Caco-2 (cell line): Measurements from ENCODE around the gene ERGIC1. TPM values are rescaled to one million over a fixed set of nuclear protein-coding genes. Genes with fewer than 3 reads are reported as not detected.

ENCODE experiments used
- BruUV-seq: library from RNA; stranded (reverse); fragments of 400-500 nt; replicated peaks from 2 replicates; lab custom pipeline; 2021; lab: Mats Ljungman, UMichigan
- CTCF ChIA-PET: fragments of 300-600 bp; sonication (Branson Sonifier 250); formaldehyde crosslinking; loops from one replicate; lab custom pipeline; 2022; ENCODE audit warnings: antibody characterized with exemption; lab: Charles Lee
- POLR2A ChIA-PET: fragments of 300-600 bp; sonication (Branson Sonifier 250); formaldehyde crosslinking; loops from one replicate; lab custom pipeline; 2022; ENCODE audit warnings: antibody characterized with exemption; lab: Charles Lee
- DNase-seq, 2 experiments: peaks; one replicate each; pipeline versions ENCODE4 v3.0.0 to v3.0.0-alpha.2; 2020 to 2022
- H3K27me3 ChIP-seq: replicated peaks from 2 replicates; pipeline ENCODE4 v1.6.0; 2011; ENCODE audit warnings: low read length; ENCODE audit not compliant: control insufficient read depth, insufficient read depth
- H3K36me3 ChIP-seq: 2 replicates; pipeline ENCODE4 v1.5.1; 2011; ENCODE audit warnings: low read length; ENCODE audit not compliant: control insufficient read depth, insufficient read depth
- H3K4me1 ChIP-seq: fragments of 250-450 bp; sonication (Bioruptor Pico); 2 replicates; pipeline ENCODE4 v1.5.1; 2020; ENCODE audit warnings: mild to moderate bottlenecking
- H3K4me3 ChIP-seq: 2 replicates; pipeline ENCODE4 v1.5.1; 2011; ENCODE audit warnings: low read depth, mild to moderate bottlenecking, control low read depth, low read length
- H3K9me3 ChIP-seq: fragments of 250-450 bp; sonication (Bioruptor Pico); 2 replicates; pipeline ENCODE4 v1.5.1; 2020; ENCODE audit warnings: mild to moderate bottlenecking, moderate library complexity
- H3K27ac Mint-ChIP-seq: one replicate; pipeline ENCODE4 v1.8.0; 2022; ENCODE audit warnings: mixed read lengths; ENCODE audit not compliant: unreplicated experiment
- H3K27me3 Mint-ChIP-seq: one replicate; pipeline ENCODE4 v1.8.0; 2022; ENCODE audit warnings: mixed read lengths; ENCODE audit not compliant: insufficient read depth, unreplicated experiment
- H3K36me3 Mint-ChIP-seq: one replicate; pipeline ENCODE4 v1.8.0; 2022; ENCODE audit warnings: mild to moderate bottlenecking, mixed read lengths; ENCODE audit not compliant: insufficient read depth, unreplicated experiment
- H3K4me1 Mint-ChIP-seq: one replicate; pipeline ENCODE4 v1.8.0; 2022; ENCODE audit warnings: low read depth, mixed read lengths; ENCODE audit not compliant: unreplicated experiment
- H3K4me3 Mint-ChIP-seq: one replicate; pipeline ENCODE4 v1.8.0; 2022; ENCODE audit warnings: mild to moderate bottlenecking, moderate library complexity, mixed read lengths; ENCODE audit not compliant: unreplicated experiment
- H3K9me3 Mint-ChIP-seq: one replicate; pipeline ENCODE4 v1.8.0; 2022; ENCODE audit warnings: mixed read lengths; ENCODE audit not compliant: unreplicated experiment
- intact Hi-C: fragments of 100-400 bp; cut with micrococcal nuclease; formaldehyde crosslinking; loops from one replicate; pipeline ENCODE4 v1.10.0; 2022; ENCODE audit not compliant: unreplicated experiment
- total RNA-seq: library from RNA; stranded (reverse); gene quantifications from 2 replicates; pipeline ENCODE4 v1.2.3, GENCODE V29; 2022
- TF ChIP-seq, protein P1 (sequence below), 2 experiments: fragments of 200-600 bp in 1 of 2; IDR thresholded peaks; 1 replicate in 1 of 2; 2 replicates in 1 of 2; pipeline versions ENCODE4 v1.5.1 to v1.8.0; 2011 to 2022; ENCODE audit warnings: antibody characterized with exemption in 1 of 2, control low read depth in 1 of 2, inconsistent platforms in 1 of 2, low read depth in 1 of 2, low read length in 1 of 2, mild to moderate bottlenecking in 1 of 2, moderate library complexity in 1 of 2; ENCODE audit not compliant: insufficient read depth in 1 of 2, severe bottlenecking in 1 of 2, unreplicated experiment in 1 of 2

The ERGIC1 gene
- total RNA-seq, 1 experiment from 2014 or later = 161 TPM

DNA sequence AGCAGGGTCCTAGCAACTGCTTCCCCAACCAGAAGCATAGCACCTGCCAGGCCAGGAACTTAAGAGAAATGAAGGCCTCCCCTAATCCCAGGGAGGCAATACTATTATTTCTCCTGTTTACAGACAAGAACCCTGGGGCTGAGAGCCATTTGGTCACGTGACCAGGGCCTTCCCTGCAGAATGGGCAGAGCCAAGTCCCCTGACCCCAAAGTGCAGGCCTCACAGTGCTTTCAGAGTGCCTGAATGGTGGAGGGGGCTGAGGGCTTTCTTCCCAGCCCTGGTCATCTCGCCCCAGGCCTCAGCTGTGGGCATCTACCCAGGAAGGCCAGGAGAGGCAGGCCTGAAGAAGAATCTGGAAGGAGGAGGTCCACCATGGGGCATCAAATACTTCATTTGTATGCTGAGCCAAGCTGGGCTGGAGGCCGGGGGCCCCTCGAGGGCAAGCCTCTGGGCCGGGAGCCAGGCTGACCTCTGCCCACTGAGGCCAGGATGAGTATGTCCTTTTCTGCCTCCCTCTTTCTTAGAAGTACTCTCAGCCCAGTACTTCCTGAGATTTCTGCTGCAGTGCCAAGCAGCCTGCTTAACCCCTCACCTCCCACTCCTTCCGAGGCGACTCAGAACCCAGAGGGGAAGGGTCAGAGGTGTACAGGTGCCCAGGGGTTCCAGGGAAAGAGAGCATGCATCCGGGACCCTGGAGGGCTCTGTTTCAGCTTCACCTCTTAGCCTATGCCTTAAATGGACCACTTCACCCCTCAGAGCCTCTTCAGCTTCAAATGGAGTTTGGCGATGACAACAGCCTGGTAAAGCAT is 44.2 kb upstream of the ERGIC1 start:
- no peak for DNase-seq
- no peaks in the 10 kb centered on the region for H3K27me3 ChIP-seq
- H3K4me1 ChIP-seq = peaks cover 20% of the 10 kb centered on the region
- Mint-ChIP-seq H3K4me3 (no peak overlapping the region), H3K27me3 (no peaks in the 10 kb centered on the region), H3K36me3 (no peaks in the 10 kb centered on the region), H3K9me3 (no peaks in the 10 kb centered on the region), H3K27ac (no peak overlapping the region), H3K4me1 (no peaks in the 10 kb centered on the region)
- no peaks in the 10 kb centered on the region; the same call in 1 of the 2 replicates for H3K9me3 ChIP-seq
- no peaks in the 10 kb centered on the region for H3K36me3 ChIP-seq
- BruUV-seq = no TSS peak
- no peak overlapping the region for H3K4me3 ChIP-seq
- TF ChIP-seq, protein P1, sequence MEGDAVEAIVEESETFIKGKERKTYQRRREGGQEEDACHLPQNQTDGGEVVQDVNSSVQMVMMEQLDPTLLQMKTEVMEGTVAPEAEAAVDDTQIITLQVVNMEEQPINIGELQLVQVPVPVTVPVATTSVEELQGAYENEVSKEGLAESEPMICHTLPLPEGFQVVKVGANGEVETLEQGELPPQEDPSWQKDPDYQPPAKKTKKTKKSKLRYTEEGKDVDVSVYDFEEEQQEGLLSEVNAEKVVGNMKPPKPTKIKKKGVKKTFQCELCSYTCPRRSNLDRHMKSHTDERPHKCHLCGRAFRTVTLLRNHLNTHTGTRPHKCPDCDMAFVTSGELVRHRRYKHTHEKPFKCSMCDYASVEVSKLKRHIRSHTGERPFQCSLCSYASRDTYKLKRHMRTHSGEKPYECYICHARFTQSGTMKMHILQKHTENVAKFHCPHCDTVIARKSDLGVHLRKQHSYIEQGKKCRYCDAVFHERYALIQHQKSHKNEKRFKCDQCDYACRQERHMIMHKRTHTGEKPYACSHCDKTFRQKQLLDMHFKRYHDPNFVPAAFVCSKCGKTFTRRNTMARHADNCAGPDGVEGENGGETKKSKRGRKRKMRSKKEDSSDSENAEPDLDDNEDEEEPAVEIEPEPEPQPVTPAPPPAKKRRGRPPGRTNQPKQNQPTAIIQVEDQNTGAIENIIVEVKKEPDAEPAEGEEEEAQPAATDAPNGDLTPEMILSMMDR (IDR thresholded peaks at IDR 0.05; ENCODE audit: insufficient read depth in 1 of 2, low read depth in 1 of 2, low read length in 1 of 2, severe bottlenecking in 1 of 2, unreplicated experiment in 1 of 2) = no peak
- POLR2A ChIA-PET = interaction anchor here (0.6 kb wide), 2 partner anchors 18 to 44 kb away, joined by 3 read pairs; no protein-coding TSS in a partner anchor
- CTCF ChIA-PET = no interaction called here
- intact Hi-C loops = no loop called here

DNA sequence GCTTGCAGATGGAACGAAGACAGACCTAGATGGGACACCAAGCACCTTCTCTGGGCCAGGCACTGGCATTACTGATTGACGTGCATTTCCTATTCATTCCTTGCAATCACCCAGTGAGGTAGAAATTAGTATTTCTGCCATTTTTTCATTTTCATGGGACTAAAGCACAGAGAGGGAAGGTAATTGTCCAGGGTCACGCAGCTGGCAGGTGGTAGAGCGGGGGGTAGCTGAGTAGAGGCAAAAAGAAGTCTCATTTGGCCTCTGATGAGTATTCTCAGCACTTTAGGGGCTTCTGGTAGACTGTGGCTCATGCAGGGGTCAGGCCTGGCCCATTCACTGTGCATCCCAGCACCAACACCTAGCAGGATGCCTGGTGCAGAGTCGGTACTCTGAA is 43.6 kb upstream of the ERGIC1 start:
- H3K9me3 ChIP-seq = no peaks in the 10 kb centered on the region; the same call in 1 of the 2 replicates
- no peaks in the 10 kb centered on the region for H3K36me3 ChIP-seq
- TF ChIP-seq, protein P1 (IDR thresholded peaks at IDR 0.05; ENCODE audit: insufficient read depth in 1 of 2, low read depth in 1 of 2, low read length in 1 of 2, severe bottlenecking in 1 of 2, unreplicated experiment in 1 of 2) = no peak
- CTCF ChIA-PET = no interaction called here
- Mint-ChIP-seq H3K9me3 (no peaks in the 10 kb centered on the region), H3K27me3 (no peaks in the 10 kb centered on the region), H3K36me3 (no peaks in the 10 kb centered on the region), H3K4me3 (no peak overlapping the region), H3K27ac (no peak overlapping the region), H3K4me1 (no peaks in the 10 kb centered on the region)
- H3K27me3 ChIP-seq = no peaks in the 10 kb centered on the region
- DNase-seq = no peak
- H3K4me1 ChIP-seq = peaks cover 21% of the 10 kb centered on the region
- BruUV-seq = no TSS peak
- no peak overlapping the region for H3K4me3 ChIP-seq
- intact Hi-C loops = no loop called here
- POLR2A ChIA-PET = interaction anchor here (0.6 to 0.8 kb wide), 2 partner anchors 19 to 43 kb away, joined by 3 read pairs; no protein-coding TSS in a partner anchor

DNA sequence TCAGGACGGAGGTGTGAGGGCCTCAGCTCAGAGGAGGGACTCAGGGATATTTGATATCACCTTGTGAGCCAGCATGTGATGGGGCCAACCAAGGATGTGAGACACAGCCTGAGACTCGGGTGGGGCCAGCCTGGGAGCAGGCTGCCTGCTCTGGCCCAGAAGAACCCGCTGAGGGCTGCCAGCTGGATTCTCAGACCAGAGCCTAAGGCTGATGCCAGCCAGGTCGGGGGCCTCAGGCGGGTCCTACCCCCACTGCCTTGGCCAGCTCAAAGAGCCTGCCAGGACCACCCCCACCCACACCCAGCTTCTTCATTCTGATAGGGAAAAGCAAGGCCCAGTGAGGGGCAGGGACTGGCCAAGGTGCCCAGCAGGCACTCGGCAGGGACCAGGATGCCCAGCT is 42.8 kb upstream of the ERGIC1 start:
- H3K4me3 Mint-ChIP-seq = no peak overlapping the region
- no peaks in the 10 kb centered on the region for H3K9me3 Mint-ChIP-seq
- no TSS peak for BruUV-seq
- H3K4me1 Mint-ChIP-seq = no peaks in the 10 kb centered on the region
- TF ChIP-seq, protein P1 (IDR thresholded peaks at IDR 0.05; ENCODE audit: insufficient read depth in 1 of 2, low read depth in 1 of 2, low read length in 1 of 2, severe bottlenecking in 1 of 2, unreplicated experiment in 1 of 2) = no peak
- Histone ChIP-seq H3K4me3 (no peak overlapping the region), H3K4me1 (peaks cover 23% of the 10 kb centered on the region), H3K36me3 (no peaks in the 10 kb centered on the region), H3K27me3 (no peaks in the 10 kb centered on the region), H3K9me3 (no peaks in the 10 kb centered on the region; the same call in 1 of the 2 replicates)
- intact Hi-C loops = no loop called here
- H3K27ac Mint-ChIP-seq = no peak overlapping the region
- no peaks in the 10 kb centered on the region for H3K27me3 Mint-ChIP-seq
- CTCF ChIA-PET = no interaction called here
- POLR2A ChIA-PET = interaction anchor here (0.8 to 0.9 kb wide), 2 partner anchors 14 to 20 kb away, joined by 3 to 8 read pairs; no protein-coding TSS in a partner anchor
- no peak for DNase-seq
- no peaks in the 10 kb centered on the region for H3K36me3 Mint-ChIP-seq
